Uterus (tissue), 4 donors: ENCODE results near the gene ADAMTS3. TPM values are rescaled to one million over a fixed set of nuclear protein-coding genes. Genes with fewer than 3 reads are reported as not detected.

Experiments used
- DNase-seq, 2 donors: peaks; one replicate each; pipeline ENCODE4 v3.0.0-alpha.2; 2019 to 2020
- H3K27ac ChIP-seq, 2 donors: fragments of 200-600 bp; sonication (generic); 1 replicate in 1 of 2; 2 replicates in 1 of 2; pipeline ENCODE4 v1.5.1; 2016 to 2018
- H3K27me3 ChIP-seq, 2 donors: fragments of 200-600 bp; sonication (generic); one replicate each; pipeline ENCODE4 v1.5.1; 2018 to 2019; ENCODE audit warnings: control low read depth in 1 of 2
- H3K36me3 ChIP-seq, 2 donors: fragments of 200-600 bp; sonication (generic); one replicate each; pipeline ENCODE4 v1.5.1; 2019; ENCODE audit warnings: control low read depth in 1 of 2
- H3K4me1 ChIP-seq, 2 donors: fragments of 200-600 bp; sonication (generic); one replicate each; pipeline ENCODE4 v1.5.1; 2018 to 2019; ENCODE audit warnings: control low read depth in 1 of 2
- H3K4me3 ChIP-seq, 2 donors: fragments of 200-600 bp; sonication (generic); 1 replicate in 1 of 2; 2 replicates in 1 of 2; pipeline ENCODE4 v1.5.1; 2018 to 2019; ENCODE audit warnings: mild to moderate bottlenecking in 1 of 2
- H3K9me3 ChIP-seq, 2 donors: fragments of 200-600 bp; sonication (generic); one replicate each; pipeline ENCODE4 v1.5.1; 2019; ENCODE audit warnings: control low read depth in 1 of 2
- POLR2A ChIP-seq, 2 donors: fragments of 450-650 bp; IDR thresholded peaks; one replicate each; pipeline ENCODE4 v1.6.1; 2016; ENCODE audit warnings: antibody characterized with exemption in 2 of 2, mild to moderate bottlenecking in 1 of 2, moderate library complexity in 1 of 2
- intact Hi-C: fragments of 100-400 bp; cut with DNase I; formaldehyde crosslinking; loops from one replicate; pipeline ENCODE4 v1.15.1; 2023; ENCODE audit warnings: low total_unique reads
- total RNA-seq, 4 donors: library from RNA; depleted of rRNA in 3 of 4; stranded (reverse); fragments of >200 nt in 3 of 4; gene quantifications; one replicate each; pipeline versions ENCODE4 v1.1.0 to v1.2.4, GENCODE V29; 2014 to 2023
- TF ChIP-seq, protein P1 (sequence below), 4 experiments: fragments of 200-600 bp in 2 of 4; fragments of 450-650 bp in 2 of 4; sonication (generic) in 2 of 4; IDR thresholded peaks; one replicate each; pipeline ENCODE4 v1.5.1; 2016 to 2019; ENCODE audit warnings: antibody characterized with exemption in 4 of 4, mild to moderate bottlenecking in 2 of 4, moderate library complexity in 1 of 4
- donor health status: DM: yes; HTN: yes; CAD: no.

The ADAMTS3 gene
- total RNA-seq, 4 donors from 2014 or later, result 4.2 to 25.7 (median 11.8) TPM

DNA sequence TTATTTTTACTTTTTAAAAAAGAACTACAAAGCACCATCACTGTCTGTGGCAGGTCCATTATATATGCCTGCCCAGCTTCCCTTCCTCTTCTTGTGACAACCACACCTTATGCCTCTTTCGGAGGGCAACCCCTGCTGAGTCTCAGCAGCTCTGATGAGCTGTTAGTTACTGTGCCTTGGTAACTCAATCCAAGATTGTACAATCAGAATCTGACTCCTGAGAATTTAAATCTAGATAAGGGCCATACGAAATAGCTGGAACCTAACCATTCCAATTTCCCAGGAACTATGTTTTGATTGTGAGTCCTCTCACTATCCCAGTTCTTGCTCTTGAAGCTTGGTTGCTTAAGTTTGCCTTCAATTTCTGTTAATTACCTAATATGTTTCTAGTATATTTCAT, 61.9 kb downstream of the ADAMTS3 start:
- H3K36me3 ChIP-seq, result no peaks in the 10 kb centered on the region
- H3K9me3 ChIP-seq, result no peaks in the 10 kb centered on the region
- H3K27ac ChIP-seq, result no peak overlapping the region
- no peaks in the 10 kb centered on the region for H3K4me1 ChIP-seq
- H3K4me3 ChIP-seq, result no peak overlapping the region
- no peak for DNase-seq
- TF ChIP-seq, protein P1, sequence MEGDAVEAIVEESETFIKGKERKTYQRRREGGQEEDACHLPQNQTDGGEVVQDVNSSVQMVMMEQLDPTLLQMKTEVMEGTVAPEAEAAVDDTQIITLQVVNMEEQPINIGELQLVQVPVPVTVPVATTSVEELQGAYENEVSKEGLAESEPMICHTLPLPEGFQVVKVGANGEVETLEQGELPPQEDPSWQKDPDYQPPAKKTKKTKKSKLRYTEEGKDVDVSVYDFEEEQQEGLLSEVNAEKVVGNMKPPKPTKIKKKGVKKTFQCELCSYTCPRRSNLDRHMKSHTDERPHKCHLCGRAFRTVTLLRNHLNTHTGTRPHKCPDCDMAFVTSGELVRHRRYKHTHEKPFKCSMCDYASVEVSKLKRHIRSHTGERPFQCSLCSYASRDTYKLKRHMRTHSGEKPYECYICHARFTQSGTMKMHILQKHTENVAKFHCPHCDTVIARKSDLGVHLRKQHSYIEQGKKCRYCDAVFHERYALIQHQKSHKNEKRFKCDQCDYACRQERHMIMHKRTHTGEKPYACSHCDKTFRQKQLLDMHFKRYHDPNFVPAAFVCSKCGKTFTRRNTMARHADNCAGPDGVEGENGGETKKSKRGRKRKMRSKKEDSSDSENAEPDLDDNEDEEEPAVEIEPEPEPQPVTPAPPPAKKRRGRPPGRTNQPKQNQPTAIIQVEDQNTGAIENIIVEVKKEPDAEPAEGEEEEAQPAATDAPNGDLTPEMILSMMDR (IDR thresholded peaks at IDR 0.05), result no peak
- no peak for TF ChIP-seq POLR2A (IDR thresholded peaks at IDR 0.05)
- intact Hi-C loops, result no loop called here
- no peaks in the 10 kb centered on the region for H3K27me3 ChIP-seq

DNA sequence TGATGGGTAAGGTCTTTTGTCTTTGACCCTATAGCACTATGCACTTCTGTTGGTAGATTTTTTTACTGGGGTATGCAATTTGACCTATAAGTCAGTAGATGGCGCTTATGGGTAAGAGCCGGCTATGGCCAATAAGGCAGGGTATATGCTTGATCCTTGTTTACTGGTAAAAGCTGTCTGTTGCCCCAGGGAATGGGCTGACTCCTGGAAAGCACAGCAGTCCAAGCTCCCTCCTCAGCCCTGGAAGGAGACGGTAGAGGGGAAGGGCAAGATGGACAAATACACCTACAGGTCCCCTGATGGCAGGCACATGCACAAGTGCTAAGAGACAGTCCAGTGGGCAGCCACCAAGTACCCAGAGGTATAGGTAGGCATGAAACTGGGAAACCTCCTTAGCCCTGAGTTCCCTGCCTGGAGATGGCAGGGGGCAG, 63.7 kb downstream of the ADAMTS3 start:
- intact Hi-C loops, result no loop called here
- H3K4me1 ChIP-seq, result no peaks in the 10 kb centered on the region
- peak in 1 of 2 donors; percentile 19 for DNase-seq
- H3K27me3 ChIP-seq, result no peaks in the 10 kb centered on the region
- H3K36me3 ChIP-seq, result no peaks in the 10 kb centered on the region
- H3K27ac ChIP-seq, result no peak overlapping the region
- no peak overlapping the region for H3K4me3 ChIP-seq
- no peak for TF ChIP-seq POLR2A (IDR thresholded peaks at IDR 0.05)
- TF ChIP-seq, protein P1 (IDR thresholded peaks at IDR 0.05), result peak; percentile 46 to 64 (median 54)
- H3K9me3 ChIP-seq, result peaks cover 0 to 4% of the 10 kb centered on the region in 2 donors

DNA sequence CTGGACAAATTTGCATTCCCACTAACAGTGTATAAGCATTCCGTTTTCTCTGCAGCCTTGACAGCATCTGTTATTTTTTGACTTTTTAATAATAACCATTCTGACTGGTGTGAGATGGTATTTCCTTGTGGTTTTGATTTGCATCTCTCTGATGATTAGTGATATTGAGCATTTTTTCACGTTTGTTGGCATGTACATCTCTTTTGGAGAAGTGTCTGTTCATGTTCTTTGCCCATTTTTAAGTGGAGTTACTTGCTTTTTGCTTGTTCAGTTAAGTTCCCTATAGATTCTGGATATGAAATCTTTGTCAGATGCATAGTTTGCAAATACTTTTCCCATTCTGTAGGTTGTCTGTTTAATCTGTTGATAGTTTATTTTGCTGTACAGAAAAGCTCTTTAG, 68.8 kb downstream of the ADAMTS3 start:
- Histone ChIP-seq H3K36me3 (no peaks in the 10 kb centered on the region), H3K27ac (no peak overlapping the region), H3K4me3 (no peak overlapping the region), H3K27me3 (no peaks in the 10 kb centered on the region), H3K9me3 (peaks cover 0 to 4% of the 10 kb centered on the region in 2 donors), H3K4me1 (no peaks in the 10 kb centered on the region)
- TF ChIP-seq POLR2A (IDR thresholded peaks at IDR 0.05), result no peak
- TF ChIP-seq, protein P1 (IDR thresholded peaks at IDR 0.05), result no peak
- no peak for DNase-seq
- intact Hi-C loops, result no loop called here

DNA sequence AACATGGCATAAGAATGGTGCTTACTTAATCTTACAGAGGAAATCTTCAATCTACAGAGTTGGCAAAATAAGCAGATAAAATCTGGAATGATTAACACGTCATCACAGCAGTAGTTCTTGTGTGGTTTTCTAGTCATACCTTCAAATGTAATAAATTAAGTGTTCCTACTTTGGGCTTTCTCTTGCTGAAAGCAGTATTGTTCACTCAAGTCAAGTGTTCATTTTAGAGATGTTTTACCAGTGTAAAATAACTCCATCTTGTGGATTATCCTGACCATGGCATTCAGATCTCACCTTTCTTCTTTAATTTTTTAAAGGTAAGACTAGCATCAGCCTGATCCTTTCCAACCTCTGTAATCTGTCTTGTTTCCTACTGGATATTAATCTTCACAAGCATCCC, 72.9 kb downstream of the ADAMTS3 start:
- Histone ChIP-seq H3K4me3 (no peak overlapping the region), H3K27me3 (no peaks in the 10 kb centered on the region), H3K4me1 (no peaks in the 10 kb centered on the region), H3K9me3 (peaks cover 0 to 4% of the 10 kb centered on the region in 2 donors), H3K27ac (no peak overlapping the region), H3K36me3 (no peaks in the 10 kb centered on the region)
- intact Hi-C loops, result no loop called here
- TF ChIP-seq, protein P1 (IDR thresholded peaks at IDR 0.05), result no peak
- no peak for TF ChIP-seq POLR2A (IDR thresholded peaks at IDR 0.05)
- no peak for DNase-seq

DNA sequence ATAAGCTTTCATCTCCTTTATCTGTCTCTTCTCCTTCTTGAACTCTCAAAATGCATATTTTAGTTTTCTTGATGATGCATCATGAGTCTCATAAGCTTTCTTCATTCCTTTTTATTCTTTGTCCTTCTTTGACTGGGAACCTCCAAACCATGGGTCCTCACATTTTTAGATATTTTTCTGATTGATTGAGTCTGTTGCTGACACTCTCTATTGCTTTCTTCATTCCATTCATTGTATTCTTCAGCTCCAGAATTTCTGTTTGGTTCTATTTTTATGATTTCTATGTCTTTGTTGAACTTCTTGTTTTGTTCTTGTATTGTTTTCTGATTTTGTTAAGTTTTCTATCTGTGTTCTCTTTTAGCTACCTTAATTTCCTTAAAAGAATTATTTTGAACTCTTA, 74.9 kb downstream of the ADAMTS3 start:
- DNase-seq, result no peak
- no peaks in the 10 kb centered on the region for H3K36me3 ChIP-seq
- H3K4me3 ChIP-seq, result no peak overlapping the region
- H3K4me1 ChIP-seq, result no peaks in the 10 kb centered on the region
- TF ChIP-seq POLR2A (IDR thresholded peaks at IDR 0.05), result no peak
- TF ChIP-seq, protein P1 (IDR thresholded peaks at IDR 0.05), result no peak
- intact Hi-C loops, result no loop called here
- no peak overlapping the region for H3K27ac ChIP-seq
- H3K27me3 ChIP-seq, result no peaks in the 10 kb centered on the region
- H3K9me3 ChIP-seq, result no peaks in the 10 kb centered on the region
